CD4-positive, alpha-beta T cell treated with Interleukin-10 for 1 hour (primary cell): Measurements from ENCODE around the gene LHX4.

ENCODE experiments used
- DNase-seq: peaks from one replicate; pipeline ENCODE4 v3.0.0-alpha.2; 2020

The LHX4 gene

GRCh38 chr1:180275726-180276125 lies 45.7 kb downstream of the LHX4 start:
- no peak for DNase-seq

GRCh38 chr1:180277476-180278193 lies 47.6 kb downstream of the LHX4 start:
- no peak for DNase-seq

- no peak for DNase-seq
Measured at GRCh38 chr1:180278194-180278515, 48.1 kb downstream of the LHX4 start.

GRCh38 chr1:180278596-180279395 lies 48.7 kb downstream of the LHX4 start:
- no peak for DNase-seq

GRCh38 chr1:180279651-180280050 lies 49.6 kb downstream of the LHX4 start:
- DNase-seq: no peak

GRCh38 chr1:180280617-180281016 lies 50.6 kb downstream of the LHX4 start:
- DNase-seq: no peak

- DNase-seq: no peak
Measured at GRCh38 chr1:180281490-180281889, 51.4 kb downstream of the LHX4 start.

GRCh38 chr1:180282401-180283044 lies 52.5 kb downstream of the LHX4 start:
- DNase-seq: no peak

GRCh38 chr1:180283098-180283497 lies 53.0 kb downstream of the LHX4 start:
- no peak for DNase-seq

- no peak for DNase-seq
Measured at GRCh38 chr1:180286417-180286816, 56.4 kb downstream of the LHX4 start.

- no peak for DNase-seq
Measured at GRCh38 chr1:180287988-180288705, 58.1 kb downstream of the LHX4 start.

- DNase-seq: no peak
Measured at GRCh38 chr1:180288940-180289339, 58.9 kb downstream of the LHX4 start.

- DNase-seq: no peak
Measured at GRCh38 chr1:180290265-180291001, 60.4 kb downstream of the LHX4 start.

- no peak for DNase-seq
Measured at GRCh38 chr1:180291004-180291403, 60.9 kb downstream of the LHX4 start.

- no peak for DNase-seq
Measured at GRCh38 chr1:180294711-180295110, 64.6 kb downstream of the LHX4 start.

GRCh38 chr1:180295999-180296398 lies 65.9 kb downstream of the LHX4 start:
- DNase-seq: no peak

GRCh38 chr1:180299479-180300221 lies 69.6 kb downstream of the LHX4 start:
- DNase-seq: no peak

- no peak for DNase-seq
Measured at GRCh38 chr1:180301135-180301742, 71.2 kb downstream of the LHX4 start.

- DNase-seq: no peak
Measured at GRCh38 chr1:180309338-180309737, 79.3 kb downstream of the LHX4 start.

- no peak for DNase-seq
Measured at GRCh38 chr1:180310095-180310494, 80.0 kb downstream of the LHX4 start.

GRCh38 chr1:180311011-180311730 lies 81.1 kb downstream of the LHX4 start:
- no peak for DNase-seq
